NCI-H345 (cell line): ENCODE results near the gene TAS2R39.
A peak's percentile ranks its signal among the peaks of the same experiment; 100 is the strongest.
"Not testable (repeated sequence)": the region's sequence is repeated elsewhere in the genome, so short reads cannot be mapped to it uniquely, and the experiment has no call there.

Experiments used
- DNase-seq: peaks from one replicate; lab custom pipeline; 2025; lab: John Stamatoyannopoulos, UW

TAS2R39 gene

DNA sequence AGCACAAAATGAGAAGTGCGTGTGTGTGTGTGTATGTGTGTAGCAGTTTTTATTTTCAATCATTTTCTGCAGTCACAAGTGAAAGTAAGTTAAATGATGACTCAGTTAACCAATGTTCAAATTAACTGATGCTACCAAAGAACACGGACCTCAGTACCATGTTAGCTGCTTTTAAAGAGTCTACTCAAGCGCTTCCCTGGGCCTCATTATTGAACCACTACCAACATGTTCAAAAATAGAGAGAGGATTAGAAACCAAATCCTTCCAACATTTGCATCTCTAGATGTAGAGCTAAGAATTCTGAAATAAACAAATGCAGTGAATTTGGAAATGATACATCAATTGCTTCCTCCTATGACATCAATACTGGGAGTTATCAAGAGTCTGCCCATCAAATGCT, at the start of gene TAS2R39:
TAS2R39 (plus strand) TSS at position 396 of the 400 bp plus-strand sequence; CDS start at position 396, 0 bp downstream.
- DNase-seq, result no peak

DNA sequence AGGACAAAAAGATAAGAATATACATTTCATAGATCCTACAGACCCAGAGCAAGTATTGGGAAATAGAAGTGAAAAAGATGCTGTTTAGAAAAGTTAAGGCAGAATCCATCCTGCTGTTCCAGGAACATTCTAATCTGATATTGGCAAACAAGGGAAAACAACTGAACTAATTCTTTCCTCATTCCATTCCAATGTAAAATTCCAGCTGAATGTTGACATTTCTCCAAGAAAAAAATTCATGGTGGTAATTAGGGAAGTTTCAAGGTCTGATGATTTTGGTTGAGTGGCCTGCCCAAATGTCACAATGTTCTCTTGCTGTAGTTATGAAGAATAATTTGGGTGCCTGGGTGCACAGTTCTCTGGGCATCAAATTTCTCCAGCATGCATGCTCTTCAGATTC, 36.1 kb upstream of the TAS2R39 start:
- DNase-seq, result no peak

DNA sequence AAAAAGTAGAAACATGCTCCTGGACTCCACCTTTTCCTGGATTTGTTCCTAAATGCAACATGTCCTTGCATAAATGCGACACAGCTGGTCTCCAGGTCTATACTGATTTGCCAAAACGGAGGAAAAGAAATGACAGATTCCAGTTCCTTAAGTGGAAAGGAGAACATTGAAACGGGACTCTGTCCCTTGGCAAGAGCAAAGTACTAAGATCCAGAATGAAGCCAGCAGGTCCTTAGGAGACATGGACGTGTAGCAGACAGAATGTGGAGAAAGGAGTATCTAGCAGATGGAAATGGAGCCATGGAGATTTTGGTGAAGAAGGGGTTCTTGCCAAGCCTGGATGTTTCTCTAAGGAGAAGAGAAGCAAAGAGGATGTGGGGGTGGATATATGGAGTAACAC, 35.2 kb upstream of the TAS2R39 start:
- DNase-seq, result no peak

DNA sequence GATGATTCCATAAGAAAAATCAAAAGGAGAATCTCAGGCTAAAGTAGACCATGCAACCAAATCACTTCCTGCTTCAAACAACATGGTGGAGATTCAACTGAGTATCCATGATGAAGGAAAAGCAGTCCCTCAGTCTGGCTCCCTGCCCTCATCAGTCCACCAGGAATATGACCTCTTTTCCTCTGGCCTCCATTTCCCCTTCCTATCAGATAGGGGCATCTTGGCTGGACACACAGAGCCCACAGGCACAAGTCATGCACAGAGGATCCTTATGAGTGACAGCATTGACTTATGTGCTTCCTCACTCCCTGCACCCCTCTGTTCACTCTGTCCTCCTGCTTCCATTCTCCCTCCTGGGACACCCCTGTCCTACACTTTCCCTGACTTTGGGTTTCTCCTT, 34.6 kb upstream of the TAS2R39 start:
- no peak for DNase-seq

DNA sequence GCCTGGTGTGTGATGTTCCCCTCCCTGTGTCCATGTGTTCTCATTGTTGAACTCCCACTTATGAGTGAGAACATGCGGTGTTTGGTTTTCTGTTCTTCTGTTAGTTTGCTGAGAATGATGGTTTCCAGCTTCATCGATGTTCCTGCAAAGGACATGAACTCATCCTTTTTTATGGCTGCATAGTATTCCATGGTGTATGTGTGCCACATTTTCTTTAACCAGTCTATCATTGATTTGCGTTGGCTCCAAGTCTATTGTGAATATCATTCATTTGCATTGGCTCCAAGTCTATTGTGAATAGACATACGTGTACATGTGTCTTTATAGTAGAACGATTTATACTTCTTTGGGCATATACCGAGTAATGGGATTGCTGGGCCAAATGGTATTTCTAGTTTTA, 32.5 kb upstream of the TAS2R39 start:
- DNase-seq, result not testable (repeated sequence)

DNA sequence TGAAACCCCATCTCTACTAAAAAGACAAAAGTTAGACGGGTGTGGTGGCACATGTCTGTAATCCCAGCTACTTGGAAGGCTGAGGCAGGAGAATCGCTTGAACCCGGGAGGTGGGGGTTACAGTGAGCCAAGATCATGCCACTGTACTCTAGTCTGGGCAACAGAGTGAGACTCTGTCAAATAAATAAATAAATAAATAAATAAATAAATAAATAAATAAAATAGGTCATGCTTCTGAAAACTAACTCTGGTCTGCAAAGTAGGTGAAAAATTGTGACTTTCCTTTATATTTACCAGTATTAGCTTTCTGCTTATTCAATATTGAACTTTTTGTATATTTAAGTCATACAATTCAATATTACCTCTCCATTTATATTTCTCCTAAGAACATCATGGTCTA, 24.6 kb upstream of the TAS2R39 start:
- DNase-seq, result not testable (repeated sequence)

DNA sequence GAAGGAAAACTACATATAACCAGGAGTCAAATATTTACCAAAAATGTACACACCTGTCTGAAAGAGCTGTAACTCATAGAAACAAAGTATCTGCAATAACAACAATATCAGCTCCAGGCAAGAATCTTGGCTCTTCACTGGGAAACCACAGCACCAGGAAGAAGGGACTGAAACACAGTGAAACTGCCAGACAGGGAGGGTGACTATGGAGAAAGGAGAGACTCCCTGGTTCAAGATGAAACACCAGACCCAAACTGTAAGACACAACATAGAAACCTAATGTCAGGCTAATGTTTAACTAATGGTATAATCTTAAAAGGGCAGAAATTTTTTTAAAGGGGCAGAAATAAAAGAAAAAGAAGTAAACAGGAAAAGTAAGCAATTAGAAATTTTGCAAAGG, 11.5 kb upstream of the TAS2R39 start:
- no peak for DNase-seq

DNA sequence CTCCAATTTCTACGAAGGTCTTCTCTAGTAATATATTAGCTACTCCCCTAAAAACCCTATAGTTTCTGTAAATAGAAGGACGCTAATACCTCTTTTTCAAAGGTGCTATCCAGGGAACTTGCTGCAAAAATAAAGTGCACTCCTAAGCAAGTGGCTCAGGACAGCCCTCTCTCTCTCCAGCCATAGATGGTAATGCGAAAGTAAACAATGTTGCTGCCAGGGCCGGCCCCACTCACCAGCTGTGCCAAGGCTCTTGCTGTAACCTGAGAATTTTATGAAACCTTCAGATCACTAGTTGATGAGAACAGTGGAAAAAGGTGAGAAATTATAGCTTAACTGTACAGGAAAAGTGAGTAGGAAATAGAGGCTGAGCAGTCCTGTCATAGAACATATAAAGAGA, 10.9 kb upstream of the TAS2R39 start:
- DNase-seq, result peak; percentile 85

DNA sequence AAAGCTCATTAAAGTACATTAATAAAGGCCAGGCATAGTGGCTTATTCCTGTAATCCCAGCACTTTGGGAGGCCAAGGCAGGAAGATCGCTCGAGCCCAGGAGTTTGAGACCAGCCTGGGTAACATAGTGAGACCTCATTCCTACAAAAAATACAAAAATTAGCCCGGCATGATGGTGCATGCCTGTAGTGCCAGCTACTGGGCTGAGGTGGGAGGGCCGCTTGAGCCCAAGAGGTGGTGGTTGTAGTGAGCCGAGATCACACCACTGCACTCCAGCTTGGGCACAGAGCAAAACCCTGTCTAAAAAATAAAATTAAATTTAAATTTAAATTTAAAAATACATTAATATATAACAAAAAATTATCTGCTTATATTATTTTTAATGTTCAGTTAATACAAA, 7.1 kb upstream of the TAS2R39 start:
- no peak for DNase-seq

DNA sequence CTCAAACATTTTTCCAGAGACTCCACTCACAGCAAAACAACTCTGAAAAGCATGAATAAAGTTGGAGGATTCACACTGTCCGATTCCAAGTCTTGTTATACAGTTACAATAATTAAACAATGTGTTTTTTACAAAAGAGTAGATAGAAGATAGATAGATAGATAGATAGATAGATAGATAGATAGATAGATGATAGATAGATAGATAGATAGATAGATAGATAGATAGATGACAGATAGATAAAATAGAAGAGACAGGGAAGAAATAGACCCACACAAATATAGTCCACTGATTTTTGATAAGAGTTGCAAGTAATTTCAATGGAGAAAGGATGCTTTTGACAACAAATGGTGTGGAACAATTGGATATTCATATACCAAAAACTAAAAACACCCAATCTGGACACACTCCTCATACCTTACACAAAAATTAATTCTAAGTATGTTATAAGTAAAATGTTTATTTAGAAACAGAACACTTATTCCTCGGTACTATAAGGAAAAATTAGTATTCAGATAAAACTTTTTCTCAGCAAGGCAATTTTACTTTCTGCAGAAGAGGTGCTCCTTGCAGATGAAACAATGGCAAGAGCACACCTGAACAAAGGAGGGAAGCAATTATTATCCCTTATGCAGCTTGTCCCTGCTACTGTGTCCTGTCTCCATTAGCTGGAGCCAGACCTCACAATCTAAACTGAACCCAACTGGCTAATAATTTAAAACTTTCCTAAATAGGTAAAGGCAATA, 5.7 kb upstream of the TAS2R39 start:
- DNase-seq, result no peak

DNA sequence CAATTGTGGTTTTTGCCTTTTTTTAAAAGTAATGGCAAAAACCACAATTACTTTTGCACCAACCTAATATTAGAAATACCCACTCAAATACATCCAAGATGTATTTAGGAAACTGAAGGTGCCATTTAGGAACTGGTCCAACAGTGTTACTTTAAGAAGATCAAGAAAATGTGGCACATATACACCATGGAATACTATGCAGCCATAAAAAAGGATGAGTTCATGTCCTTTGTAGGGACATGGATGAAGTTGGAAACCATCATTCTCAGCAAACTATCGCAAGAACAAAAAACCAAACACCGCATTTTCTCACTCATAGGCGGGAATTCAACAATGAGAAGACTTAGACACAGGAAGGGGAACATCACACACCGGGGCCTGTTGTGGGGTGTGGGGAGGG, 2.4 kb upstream of the TAS2R39 start:
- not testable (repeated sequence) for DNase-seq

DNA sequence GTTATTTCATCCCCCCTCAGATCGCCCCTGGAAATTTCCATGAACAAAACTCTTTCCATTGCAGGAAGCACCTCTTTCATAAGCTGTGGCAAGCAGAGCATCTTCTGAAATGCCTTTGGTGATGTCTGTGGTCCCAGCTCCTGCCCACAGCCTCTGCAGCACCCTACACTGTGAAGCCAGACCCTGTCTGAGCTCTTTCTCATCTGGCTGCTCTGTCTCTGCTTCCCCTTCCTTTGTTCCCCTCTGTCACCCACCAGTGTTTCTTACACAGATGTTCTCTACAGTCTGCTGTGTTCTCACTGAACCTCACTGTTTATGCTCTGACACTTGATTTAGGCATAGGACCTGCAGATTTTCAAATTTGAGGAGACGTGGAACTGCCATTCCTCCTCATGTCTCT, 1.9 kb upstream of the TAS2R39 start:
- DNase-seq, result no peak

DNA sequence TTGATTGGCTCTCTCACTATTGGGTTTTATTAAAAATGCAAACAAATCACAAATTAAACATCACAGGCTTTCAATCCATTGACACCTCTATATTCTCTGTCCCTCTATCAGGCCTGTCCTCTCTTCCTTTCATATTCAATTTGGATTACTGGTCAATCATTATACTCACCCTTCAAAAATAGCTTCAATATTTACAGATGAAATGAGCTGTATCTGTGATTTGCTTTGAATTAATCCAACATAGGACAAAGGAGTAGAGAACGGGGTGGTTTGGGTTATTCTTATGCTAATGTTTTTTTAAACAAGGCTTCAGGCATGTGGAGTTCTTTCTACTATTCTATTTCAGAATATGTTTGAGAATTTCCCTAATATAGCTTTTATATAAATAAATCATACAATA, 2.3 kb downstream of the TAS2R39 start:
- no peak for DNase-seq

DNA sequence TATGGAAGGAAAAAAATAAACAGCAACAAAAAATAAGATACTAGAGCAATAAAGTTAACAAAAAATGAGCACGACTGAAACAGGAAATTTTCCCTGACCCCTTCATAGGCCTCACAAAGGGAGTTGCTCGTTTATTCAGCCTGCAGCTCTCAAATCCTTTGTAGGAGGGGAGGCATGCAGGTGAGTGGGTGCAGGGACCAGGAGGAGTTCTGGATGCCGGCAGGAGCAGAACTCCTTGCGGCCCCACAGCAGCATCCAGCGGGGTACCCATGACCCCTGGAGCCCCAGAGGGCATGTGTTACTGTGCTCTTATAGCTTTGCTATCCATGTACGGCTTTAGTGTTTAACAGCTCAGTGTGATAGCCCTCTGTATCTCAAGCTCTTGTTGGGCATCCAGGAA, 5.8 kb downstream of the TAS2R39 start:
- no peak for DNase-seq

DNA sequence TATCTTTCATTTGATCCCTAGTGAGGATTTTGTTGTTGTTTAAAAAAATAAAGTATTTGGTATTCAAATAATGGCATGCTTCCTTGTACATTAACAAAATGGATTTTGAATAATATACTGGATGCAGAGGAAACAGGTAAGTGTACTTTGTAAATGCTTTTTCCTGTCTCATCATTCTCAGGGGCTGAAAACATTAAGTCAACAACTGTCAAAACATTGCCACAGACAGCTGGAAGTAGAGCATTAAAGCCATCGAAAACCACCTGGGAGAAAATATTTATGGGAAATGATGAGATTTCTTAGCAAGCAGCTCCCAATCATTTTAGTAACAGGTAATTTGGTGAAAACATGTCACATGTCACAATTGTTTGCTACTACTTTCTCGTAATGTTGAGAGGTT, 10.7 kb downstream of the TAS2R39 start:
- DNase-seq, result no peak

DNA sequence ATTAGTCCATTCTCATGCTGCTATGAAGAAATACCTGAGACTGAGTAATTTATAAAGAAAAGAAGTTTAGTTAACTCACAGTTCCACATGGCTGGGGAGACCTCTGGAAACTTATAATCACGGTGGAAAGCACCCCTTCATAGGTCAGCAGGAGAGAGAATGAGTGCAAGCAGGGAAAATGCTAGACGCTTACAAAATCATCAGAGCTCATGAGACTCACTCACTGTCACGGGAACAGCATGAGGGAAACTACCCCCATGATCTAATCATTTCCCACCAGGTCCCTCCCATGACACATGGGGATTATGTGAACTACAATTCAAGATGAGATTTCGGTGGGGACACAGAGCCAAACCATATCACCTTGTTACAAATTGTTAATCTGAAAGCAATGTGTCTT, 15.8 kb downstream of the TAS2R39 start:
- DNase-seq, result no peak

DNA sequence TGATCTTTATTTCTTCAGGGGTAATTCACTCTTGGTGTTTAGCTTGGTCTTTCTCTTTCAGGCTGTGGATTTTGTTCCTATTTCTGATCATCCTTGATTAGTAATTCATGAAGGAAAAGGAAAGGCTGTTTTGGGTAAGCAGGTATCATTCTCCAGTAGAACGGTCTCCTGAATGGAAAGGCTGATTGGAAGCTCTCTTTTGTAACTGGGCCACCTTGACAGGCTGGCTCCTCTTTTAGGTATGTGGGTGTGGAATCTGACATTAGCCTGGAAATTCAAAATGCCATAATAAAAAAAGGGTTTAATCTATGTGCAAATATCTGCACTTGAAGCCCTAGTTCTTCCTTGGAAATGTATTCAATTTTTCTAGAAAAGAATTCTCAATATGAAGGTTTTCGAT, 18.9 kb downstream of the TAS2R39 start:
- DNase-seq, result no peak

DNA sequence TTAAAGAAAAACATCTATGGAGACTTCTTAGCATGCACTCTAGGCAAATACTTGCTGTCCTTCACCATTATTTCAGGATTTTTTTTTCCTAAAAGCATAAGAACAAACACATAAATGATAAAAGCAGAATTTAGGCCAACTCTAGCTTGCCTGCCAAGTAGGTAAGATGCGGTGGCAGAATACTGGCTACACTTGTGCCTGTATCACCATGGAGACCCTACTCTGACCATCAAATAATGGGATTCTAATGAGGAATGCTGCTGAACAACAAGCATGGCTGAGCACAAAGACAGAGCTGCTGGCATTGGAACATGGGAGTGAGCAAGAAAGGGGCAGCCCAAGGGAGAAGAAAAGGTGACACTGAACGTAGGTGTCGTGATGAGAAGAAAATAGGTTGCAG, 20.2 kb downstream of the TAS2R39 start:
- no peak for DNase-seq

DNA sequence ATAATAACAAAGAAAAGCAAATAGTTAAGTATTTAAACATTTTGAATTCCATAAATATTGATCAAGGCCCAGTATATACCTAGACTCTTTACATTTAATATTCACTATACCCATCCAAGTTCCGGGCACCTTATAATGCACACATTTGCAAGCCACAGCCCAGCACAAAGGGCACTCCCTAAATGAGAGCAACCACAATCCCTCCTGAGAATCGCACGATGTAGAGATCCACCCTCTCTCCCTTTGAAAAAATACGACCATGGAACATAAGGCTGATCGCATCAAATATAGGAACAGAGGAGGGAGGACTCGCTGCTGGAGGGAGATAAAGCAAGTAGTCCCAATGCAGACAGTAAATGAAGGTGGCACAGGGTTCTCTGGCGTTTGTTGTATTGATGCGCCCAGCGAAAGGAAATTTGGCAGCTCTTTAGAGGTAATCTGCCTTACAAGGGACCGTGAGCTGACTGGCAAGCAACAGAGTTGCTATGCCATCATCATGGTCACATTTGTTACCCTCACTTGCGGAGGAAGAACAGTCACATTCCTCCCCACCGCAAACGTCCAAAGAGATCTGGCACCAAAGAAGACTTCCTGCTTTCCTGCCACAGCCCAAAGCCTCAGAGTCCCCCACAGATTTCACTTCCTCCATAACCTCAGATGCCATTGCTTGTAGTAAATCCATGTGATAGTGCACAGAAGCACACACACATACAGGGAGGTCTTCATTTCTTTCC, 22.5 kb downstream of the TAS2R39 start:
- DNase-seq, result no peak

DNA sequence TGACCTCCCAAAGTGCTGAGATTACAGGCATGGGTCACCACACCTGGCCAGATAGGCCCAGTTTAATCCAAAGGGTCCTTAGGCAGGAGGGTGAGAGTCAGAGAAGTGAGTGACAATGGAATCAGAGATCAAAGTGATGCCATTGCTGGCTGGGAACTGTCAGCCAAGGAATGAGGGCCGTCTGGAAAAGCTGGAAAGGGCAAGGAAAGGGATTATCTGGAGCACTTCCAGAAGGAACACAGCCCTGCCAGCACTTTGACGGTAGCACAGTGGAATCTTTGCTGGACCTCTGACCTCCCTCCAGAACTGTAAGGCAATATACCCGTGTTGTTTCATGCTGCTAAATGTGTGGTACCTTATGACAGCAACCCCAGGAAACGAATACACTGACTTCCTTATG, 27.3 kb downstream of the TAS2R39 start:
- DNase-seq, result no peak

DNA sequence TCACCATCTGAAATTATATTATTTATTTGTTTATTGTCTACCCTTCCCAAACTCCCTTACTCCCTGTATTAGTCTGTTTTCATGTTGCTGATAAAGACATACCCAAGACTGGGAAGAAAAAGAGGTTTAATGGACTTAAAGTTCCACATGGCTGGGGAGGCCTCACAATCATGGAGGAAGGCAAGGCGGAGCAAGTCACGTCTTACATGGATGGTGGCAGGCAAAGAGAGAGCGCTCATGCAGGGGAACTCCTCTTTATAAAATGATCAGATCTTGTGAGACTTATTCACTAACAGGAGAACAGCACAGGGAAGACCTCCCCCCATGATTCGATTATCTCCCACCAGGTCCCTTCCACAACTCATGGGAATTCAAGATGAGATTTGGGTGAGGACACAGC, 30.3 kb downstream of the TAS2R39 start:
- DNase-seq, result not testable (repeated sequence)

DNA sequence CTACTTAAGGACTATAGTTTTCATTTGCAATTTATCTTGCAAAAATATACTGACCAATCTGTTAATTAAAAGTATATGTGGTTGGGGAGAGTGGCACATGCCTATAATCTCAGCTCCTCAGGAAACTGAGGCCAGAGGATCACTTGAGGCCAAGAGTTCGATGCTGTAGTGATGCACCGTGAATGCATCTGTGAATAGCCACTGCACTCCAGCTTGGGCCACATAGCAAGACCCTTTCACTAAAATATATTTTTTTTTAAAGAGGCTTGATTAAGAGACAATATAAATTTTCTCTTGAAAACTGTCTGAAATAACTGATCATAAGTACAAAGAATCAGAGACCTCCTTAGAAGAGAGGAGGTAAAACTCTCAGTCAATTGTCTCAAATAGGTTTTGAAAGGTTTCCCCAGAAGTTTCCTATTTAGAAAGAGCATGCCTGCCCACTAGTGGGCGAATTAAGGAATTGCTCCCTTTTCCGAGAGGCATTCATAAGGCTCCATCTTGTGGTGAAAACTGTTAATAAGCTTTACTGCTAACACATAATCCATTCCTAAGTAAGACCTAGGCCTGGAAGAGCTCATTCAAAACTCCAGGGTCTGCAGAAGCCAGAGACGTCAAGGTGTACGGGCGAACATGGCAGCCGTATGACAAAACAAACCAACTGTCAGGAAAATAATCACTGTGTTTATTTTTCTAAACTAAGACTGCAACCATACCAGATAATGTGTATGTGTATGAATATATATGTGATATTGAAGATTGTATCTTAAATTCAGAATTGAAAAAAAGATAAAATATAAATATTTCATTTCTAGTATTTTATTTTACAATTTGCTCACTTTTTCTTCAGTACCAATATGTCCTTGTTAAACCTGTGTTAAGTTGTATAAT, 31.8 kb downstream of the TAS2R39 start:
- DNase-seq, result peak; percentile 84

DNA sequence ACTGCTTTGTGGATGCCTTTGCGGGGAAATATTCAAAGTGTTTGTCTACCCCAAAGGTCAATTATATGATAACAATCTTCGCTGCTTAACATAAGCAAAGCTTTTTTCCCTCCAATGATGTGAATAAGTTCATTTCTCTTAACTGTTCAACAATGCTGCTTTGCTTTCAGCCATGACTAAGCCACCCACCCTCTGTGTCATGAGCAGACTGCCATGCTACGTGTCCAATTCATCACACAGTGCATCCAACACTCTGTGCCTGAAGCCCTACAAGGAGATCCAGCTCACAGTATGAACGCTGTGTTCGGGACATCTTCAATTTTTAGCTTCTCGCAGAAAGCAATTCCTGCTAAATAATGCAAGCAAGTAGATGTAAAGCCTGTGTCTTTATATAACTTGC, 32.9 kb downstream of the TAS2R39 start:
- no peak for DNase-seq
